Cardiac ventricle fibroblast (primary cell): ENCODE data around the gene ZNF212. TPM values are rescaled to one million over a fixed set of nuclear protein-coding genes. Genes with fewer than 3 reads are reported as not detected.

ENCODE experiments used
- total RNA-seq: library from RNA; depleted of rRNA; stranded (reverse); fragments of >200 nt; gene quantifications from 2 replicates; pipeline ENCODE4 v1.2.3, GENCODE V29; 2015

ZNF212 gene
- 6.1 and 8.2 TPM in 2 replicates for total RNA-seq

GRCh38 chr7:149239345-149240143 lies at the start of gene ZNF212:
Gene ZNF212 (plus strand): TSS chr7:149239651. CDS start chr7:149239779, 128 bp downstream.

DNA sequence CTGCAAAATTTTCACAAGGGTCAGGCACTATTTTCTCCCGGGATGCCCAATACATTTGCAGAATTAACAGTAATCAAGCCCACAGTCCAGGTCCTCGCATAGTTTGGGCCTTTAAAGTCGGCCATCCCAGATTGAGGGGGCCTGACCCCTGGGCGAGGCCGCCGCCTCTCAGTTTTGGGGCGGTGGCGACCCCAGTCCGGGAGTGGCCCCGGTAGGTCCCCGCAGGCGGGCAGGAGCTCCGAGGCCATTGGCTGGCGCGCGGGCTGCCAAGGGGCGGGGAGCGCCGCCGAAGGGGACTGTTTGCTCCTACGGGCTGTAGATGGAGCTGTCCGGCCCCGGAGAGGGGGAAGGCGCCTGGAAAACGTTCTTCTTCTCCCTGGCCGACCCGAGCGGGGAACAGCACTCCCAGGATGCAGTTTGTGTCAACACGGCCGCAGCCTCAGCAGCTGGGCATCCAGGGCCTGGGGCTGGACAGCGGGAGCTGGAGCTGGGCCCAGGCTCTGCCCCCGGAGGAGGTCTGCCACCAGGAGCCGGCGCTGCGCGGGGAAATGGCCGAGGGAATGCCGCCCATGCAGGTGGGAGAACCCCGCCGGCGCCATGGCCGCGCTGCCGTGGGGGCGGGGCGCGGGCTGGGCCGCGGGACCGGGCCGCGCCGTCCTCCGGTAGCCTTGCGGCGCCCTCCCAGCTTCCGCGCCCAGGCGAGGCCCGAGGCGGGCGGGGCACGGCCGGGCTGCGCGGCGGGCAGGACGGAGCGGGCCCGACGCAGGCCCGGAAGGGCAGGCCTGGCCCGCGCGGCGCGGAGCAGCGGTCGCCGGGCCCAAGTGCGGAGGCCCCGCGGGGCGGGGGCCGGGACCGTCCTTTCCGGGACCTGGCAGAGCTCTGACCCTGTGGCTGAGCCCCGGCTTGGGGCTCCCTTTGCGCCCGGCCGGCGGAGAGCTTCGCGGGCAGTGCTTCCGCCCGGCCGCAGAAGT lies 44.0 kb upstream of the ZNF212 start, which contains the start of gene ZNF282:
Gene ZNF282 (plus strand): TSS at position 367 of the 971 bp plus-strand sequence. CDS start 44 bp downstream, at position 411.

DNA sequence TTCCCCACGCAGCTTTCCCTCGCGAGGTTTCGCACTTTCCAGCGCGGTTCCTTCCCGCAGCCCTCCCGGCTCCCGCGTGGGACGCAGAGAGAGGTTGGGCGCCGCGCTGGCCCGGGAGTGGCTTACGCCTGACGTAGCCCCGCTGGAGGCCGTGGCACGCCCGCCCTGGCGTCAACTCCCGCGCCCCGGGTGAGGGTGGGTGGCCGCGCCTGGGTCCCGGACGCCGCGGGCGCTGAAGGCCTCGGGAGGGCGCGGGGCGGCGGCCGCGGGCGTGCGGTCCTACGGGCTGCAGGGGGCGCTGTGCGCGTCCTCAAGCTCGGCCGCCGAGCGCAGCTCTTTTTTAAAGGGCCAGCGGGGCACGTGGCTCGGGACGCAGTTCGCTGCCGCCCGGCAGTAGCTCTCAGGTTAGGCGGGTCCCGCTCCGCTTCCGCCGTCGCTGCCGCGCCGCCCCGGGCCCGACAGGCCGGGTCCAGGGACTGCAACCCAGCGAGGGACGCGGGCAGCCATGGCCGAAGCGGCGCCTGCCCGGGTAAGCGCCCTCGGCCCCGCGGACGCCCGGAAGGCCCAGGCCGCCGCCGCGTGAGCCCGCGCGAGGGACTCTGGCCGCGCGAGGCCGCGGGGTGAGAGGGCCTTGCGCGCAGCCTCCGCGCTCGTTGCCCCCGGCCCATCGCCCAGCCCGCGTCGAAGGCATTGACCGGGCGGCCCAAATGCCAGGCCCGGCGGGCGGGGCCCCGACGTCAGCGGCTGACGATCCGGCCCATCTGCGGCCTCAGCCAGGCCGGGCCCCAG lies 22.6 kb downstream of the ZNF212 start, which contains the start of gene ZNF783:
Gene ZNF783 (plus strand): TSS at position 368 of the 789 bp plus-strand sequence. CDS start 138 bp downstream, at position 506.

Other genes with a start within 250 kb of the ZNF212 start
- gene PDIA4, start 211.1 kb upstream of the ZNF212 start, total RNA-seq = 207 and 246 TPM in 2 replicates
- 4.7 and 5.2 TPM in 2 replicates for gene ZNF786, start 148.9 kb upstream of the ZNF212 start, total RNA-seq
- 2.4 and 3.5 TPM in 2 replicates for gene ZNF425, start 113.3 kb upstream of the ZNF212 start, total RNA-seq
- 12.6 and 15.2 TPM in 2 replicates for gene ZNF398, start 92.2 kb upstream of the ZNF212 start, total RNA-seq
- 21.4 and 25.5 TPM in 2 replicates for gene ZNF282, start 44.1 kb upstream of the ZNF212 start, total RNA-seq
- 7.3 and 8.3 TPM in 2 replicates for gene ZNF783, start 22.5 kb downstream of the ZNF212 start, total RNA-seq
- 8.1 and 13.3 TPM in 2 replicates for gene ZNF777, start 221.4 kb downstream of the ZNF212 start, total RNA-seq